ENCODE results near the gene ADNP.

DNA sequence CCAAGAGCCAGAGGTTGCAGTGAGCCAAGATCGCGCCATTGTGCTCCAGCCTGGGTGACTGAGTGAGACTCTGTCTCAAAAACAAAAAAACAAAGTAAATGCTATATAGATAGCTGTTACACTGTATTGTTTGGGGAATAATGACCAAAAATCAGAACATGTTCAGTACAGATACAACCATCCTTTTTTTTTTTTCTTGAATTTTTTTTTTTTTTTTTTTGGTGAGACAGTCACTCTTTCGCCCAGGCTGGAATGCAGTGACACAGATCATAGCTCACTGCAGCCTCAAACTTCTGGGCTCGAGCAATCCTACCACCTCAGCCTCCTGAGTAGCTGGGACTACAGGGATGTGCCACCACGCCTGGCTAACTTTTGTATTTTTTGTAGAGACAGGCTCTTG, 72.7 kb downstream of the ADNP start:
- no peak for TF ChIP-seq CTCF (conservative IDR thresholded peaks at IDR 0.05; ENCODE audit: low read depth, low read length)
- no peak for TF ChIP-seq EZH2phosphoT487 (IDR thresholded peaks at IDR 0.05; ENCODE audit: borderline replicate concordance, low read length)
- no peak for TF ChIP-seq EZH2 (IDR thresholded peaks at IDR 0.05; ENCODE audit: low read length, unreplicated experiment)
